Suprapubic skin (tissue), 3 donors: ENCODE measurements around the gene C19orf81.

Experiments used
- POLR2AphosphoS5 ChIP-seq, 3 donors: sonication (generic); formaldehyde crosslinking; IDR thresholded peaks; one replicate each; pipeline ENCODE4 v1.6.1; 2017; ENCODE audit warnings: antibody characterized with exemption in 3 of 3
- TF ChIP-seq, protein P1 (sequence below), 2 donors: fragments of 200-600 bp in 1 of 2; fragments of 450-650 bp in 1 of 2; sonication (generic) in 1 of 2; IDR thresholded peaks; one replicate each; pipeline ENCODE4 v1.5.1; 2016 to 2019; ENCODE audit warnings: antibody characterized with exemption in 2 of 2, mild to moderate bottlenecking in 1 of 2, moderate library complexity in 1 of 2

DNA sequence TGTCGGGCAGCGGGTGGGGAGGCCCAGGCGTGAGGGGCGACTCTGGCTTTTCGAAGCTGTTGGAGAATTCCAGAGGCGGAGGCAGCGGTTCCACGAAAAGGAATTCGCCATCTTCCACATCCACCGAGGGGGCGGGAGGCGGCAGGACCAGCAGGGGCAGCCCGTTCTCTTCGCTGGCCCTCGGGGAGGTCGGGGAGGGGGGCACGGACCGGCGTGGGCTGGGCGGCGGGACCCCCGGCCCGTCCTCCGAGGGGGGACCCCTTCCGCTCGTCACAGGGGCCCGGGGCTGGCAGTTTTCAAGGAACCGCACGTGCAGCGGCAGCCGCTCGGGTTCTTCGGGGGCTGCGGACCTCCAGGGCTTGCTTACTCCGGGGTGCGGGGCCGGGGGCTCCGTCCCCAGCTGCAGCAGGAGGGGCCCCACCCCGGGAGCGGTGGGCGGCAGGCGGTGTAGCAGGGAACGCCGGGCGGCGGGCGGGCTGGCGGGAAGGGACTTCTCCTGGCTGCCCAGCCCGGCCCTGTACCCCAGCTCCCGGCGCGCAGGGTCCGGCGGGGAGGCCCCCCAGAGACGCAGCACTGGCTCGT lies 18.0 kb downstream of the C19orf81 start:
- TF ChIP-seq, protein P1, sequence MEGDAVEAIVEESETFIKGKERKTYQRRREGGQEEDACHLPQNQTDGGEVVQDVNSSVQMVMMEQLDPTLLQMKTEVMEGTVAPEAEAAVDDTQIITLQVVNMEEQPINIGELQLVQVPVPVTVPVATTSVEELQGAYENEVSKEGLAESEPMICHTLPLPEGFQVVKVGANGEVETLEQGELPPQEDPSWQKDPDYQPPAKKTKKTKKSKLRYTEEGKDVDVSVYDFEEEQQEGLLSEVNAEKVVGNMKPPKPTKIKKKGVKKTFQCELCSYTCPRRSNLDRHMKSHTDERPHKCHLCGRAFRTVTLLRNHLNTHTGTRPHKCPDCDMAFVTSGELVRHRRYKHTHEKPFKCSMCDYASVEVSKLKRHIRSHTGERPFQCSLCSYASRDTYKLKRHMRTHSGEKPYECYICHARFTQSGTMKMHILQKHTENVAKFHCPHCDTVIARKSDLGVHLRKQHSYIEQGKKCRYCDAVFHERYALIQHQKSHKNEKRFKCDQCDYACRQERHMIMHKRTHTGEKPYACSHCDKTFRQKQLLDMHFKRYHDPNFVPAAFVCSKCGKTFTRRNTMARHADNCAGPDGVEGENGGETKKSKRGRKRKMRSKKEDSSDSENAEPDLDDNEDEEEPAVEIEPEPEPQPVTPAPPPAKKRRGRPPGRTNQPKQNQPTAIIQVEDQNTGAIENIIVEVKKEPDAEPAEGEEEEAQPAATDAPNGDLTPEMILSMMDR (IDR thresholded peaks at IDR 0.05): no peak
- TF ChIP-seq POLR2AphosphoS5 (IDR thresholded peaks at IDR 0.05): no peak
